GM18519 (cell line): Measurements from ENCODE around the gene PRKAB1.
"Not testable (repeated sequence)": the region's sequence is repeated elsewhere in the genome, so short reads cannot be mapped to it uniquely, and the experiment has no call there.

Experiments
- ATAC-seq: cut with Tn5 transposase; IDR thresholded peaks from one replicate; pipeline ENCODE4 v1.9.1; 2021; ENCODE audit warnings: mild to moderate bottlenecking, moderate library complexity; ENCODE audit not compliant: unreplicated experiment, low FRiP score

The PRKAB1 gene

DNA sequence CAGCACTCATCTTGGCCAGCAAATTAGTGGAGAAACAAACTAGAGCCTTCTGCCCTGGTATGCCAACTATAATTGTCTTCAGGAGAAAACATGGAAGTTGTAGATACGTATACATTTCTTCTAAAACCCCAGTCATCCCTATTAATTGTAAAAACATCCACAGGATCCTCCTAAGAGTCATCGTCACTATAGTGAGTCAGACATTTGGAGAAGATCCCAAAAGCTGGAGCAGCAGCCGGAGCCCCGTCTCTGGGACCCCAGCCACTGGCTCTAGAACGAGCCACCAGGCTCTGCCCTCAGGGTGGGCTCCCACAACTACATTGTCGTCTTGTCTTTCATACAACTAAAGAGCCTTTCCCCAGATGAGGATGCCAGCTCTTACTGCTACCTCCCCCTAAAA lies 15.5 kb downstream of the PRKAB1 start:
- no peak for ATAC-seq

- ATAC-seq, result no peak
Measured at GRCh38 chr12:119683816-119684215, 15.9 kb downstream of the PRKAB1 start.

GRCh38 chr12:119684711-119685369 lies 16.9 kb downstream of the PRKAB1 start:
- no peak for ATAC-seq

DNA sequence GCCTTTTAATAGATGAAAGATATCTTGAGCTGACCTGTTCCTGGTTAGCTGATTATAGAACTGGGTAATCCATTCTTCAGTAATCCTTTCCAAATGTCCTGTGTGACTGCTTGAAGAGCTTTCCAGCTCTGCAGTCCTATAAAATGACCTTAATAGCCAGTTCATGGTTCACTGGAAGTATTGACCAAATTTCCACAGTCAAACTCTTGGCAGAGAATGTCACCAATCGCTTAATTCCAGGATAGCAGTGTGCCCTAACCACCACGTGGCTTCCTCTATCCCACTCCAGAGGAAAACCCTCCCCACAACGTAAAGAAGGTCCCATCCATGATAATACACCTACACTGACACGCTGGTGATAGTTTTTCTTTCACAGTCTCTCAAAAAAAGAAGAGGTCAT lies 17.4 kb downstream of the PRKAB1 start:
- ATAC-seq, result no peak

DNA sequence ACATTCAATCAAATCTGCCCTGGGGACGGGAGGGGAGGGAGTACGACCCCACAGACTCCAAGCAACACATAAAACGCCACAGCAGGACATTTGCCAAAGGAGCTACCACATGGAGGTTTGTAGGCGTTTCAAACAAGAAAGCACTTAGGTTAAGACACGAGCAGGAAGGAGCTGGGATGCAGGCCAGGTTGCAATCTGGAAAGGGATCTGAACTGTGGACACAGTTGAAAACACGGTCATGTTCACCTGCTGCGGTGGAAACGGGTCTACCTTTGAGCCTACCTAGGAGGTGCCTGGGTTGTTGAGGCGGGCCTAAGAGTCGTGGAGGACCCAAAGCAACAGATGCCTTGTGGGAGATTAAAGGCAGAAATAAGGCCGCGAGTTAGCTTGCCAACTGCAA lies 18.4 kb downstream of the PRKAB1 start:
- ATAC-seq, result no peak

- ATAC-seq, result no peak
Measured at GRCh38 chr12:119686776-119687175, 18.8 kb downstream of the PRKAB1 start.

DNA sequence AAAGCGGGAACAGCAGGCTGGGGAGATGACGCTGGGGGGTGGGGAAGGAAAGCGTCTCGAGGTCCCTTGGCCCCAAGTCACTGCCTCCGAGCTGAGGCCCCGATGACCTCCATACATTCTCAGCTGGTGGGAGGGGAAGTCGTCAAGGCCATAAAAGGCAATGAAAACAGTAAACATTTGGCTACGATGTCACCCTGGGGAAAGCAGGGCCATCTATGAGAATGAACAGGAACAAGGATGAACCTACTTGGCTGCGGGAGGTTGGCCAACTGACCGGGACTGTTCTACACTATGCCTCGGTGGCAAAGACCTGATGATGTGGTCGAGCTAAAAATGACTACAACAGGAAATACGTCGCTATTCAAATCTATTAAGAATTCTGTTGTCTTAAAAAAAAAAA lies 19.5 kb downstream of the PRKAB1 start:
- ATAC-seq, result no peak

DNA sequence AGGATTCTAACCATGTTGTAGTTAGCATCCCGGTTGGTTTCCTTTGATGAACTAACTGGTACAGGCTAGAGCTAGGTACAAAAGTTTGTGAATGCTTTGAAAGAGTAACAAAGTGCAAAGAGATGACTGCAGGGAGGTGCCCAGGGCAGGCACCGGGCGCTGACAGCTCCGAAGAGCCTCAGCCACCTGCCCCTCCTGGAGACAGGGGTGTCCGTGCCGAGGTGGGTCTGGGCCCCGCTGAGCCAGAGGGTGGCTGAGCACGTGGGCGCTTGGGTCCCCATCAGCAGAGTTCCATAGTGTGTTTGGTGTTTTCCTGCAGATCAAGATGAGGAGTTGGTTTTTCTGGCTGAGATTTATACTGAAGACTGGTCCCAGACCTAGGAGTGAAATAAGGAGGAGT lies 19.9 kb downstream of the PRKAB1 start:
- no peak for ATAC-seq

GRCh38 chr12:119689935-119690500 lies 22.1 kb downstream of the PRKAB1 start:
- ATAC-seq, result no peak

- ATAC-seq, result no peak
Measured at GRCh38 chr12:119691202-119691810, 23.4 kb downstream of the PRKAB1 start.

GRCh38 chr12:119692410-119692809 lies 24.5 kb downstream of the PRKAB1 start:
- ATAC-seq, result no peak

- ATAC-seq, result no peak
Measured at GRCh38 chr12:119692997-119693396, 25.1 kb downstream of the PRKAB1 start.

GRCh38 chr12:119693511-119693910 lies 25.6 kb downstream of the PRKAB1 start:
- no peak for ATAC-seq

DNA sequence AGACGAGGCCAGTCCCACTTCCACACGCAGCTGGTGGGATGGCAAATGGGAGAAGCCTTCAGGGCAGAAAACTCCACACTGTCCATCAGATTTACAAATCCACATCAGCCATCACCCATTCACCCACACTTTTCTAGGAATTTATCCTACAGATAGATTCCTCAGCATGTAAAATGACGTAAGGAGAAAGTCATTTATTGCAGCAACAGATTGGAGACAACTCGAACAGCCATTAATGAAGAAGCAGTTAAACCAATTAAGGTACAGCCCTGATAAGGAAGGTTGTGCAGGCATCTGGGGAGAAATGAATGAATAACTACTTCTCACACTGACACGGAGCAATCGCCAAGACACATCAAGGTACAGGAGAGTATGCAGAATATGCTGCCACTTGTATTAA lies 26.2 kb downstream of the PRKAB1 start:
- ATAC-seq, result no peak

DNA sequence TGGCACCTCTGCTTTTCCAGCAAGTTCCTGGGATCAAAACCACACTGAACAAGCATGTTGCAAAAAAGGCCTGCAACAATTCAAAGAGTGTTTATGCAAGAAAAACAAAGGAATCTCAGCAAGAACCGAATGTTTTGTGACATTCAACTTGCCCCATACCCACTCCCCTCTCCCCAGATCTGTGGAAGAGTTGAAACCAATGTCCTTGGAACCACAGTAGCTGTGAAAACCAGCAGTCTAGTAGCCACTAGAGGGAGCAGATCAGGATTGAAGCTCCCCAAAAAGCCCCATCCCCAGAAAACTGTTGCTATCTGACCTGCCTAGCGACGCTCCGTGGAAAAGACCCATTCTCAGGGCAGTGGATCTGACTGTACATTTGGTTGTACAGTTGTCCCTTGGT lies 27.1 kb downstream of the PRKAB1 start:
- no peak for ATAC-seq

DNA sequence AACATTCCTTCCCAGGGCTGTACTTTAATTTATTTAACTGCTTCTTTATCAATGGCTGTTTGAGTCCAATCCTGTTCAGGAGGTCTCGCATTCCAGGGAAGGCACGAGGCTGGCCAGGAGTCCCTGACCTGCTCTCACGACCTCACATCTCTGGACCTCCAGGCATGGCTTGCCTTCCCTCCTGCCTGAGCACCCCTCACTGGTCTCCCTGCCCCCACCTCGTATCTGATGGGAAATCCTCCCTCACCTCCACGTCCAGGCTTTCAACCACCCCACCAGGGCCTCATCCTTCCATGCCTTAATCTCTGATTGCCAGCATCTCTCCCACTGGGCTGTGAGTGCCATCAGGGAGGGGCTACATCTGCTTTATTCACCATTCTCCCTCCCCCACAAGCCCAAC lies 29.0 kb downstream of the PRKAB1 start:
- no peak for ATAC-seq

DNA sequence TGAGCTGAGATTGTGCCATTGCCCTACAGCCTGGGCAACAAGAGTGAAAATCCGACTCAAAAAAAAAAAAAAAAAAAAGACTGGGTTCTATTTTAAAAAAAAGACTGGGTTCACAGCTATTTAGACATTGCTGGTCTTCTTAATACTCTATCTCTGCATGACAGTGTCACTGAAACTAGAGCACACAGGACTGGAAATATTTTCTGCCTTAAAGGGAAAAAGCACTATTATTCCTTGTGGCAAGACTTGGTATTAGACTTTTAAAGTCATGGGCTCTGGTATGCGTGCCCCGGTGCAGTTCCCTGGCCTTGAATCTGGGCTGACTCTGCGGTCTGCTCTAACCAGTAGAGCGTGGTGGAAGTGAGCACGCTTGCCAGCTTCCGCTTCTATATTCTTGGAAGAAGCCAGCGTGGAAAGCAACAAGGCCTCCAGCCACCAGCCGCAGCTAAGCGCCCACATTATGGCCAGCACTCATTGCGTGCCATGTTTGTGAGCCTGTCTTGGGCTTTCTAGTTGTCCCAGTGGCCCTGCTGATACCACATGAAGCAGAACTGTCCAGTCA lies 31.3 kb downstream of the PRKAB1 start:
- no peak for ATAC-seq

DNA sequence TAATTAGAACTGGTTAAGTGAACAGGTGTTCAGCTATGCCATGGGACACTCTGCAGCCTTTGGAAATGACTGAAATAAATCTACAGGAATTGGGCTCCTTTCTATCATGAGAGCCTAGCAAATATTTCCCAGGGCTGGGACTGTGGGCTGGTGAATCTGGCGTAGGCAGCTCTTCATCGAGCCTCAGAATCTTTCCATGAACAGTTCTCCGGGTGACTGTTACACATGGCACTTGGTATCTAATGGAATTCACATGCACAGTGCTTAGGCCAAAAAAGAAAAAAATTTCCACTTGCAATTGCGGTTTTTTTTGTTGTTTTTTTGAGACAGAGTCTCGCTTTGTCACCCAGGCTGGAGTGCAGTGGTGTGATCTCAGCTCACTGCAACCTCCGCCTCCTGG lies 32.1 kb downstream of the PRKAB1 start:
- no peak for ATAC-seq

DNA sequence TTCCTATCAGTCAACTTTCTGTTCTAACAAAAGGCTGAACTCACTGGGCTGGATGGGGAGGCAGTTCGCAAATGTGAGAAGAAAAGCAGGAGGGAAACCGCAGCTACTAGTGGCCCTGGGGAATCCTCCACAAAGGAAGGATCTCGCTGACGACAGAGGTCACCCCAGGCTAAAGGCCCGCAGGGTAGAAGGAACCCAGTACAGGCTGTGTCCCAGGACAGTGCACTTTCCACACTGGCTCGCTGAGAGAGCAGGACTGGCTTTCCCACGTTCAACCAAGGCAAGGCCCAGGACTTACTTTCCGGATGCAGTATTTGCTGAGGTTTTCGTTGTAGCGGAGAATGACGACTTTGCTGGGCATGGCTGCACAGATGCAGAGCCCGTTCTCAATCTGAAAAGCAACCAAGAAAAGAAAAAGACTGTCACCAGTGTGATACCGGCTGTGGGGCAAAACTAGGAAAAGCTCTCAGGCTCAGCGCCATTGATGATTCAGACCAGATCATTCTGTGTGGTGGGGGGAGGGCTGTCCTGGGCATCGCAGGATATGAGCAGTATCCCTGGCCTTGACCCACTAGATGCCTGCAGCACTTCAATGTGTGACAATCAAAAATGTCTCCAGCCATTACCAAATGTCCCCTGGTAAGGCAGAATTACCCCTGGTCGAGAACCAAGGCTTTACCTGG lies 36.3 kb downstream of the PRKAB1 start:
- ATAC-seq, result no peak

DNA sequence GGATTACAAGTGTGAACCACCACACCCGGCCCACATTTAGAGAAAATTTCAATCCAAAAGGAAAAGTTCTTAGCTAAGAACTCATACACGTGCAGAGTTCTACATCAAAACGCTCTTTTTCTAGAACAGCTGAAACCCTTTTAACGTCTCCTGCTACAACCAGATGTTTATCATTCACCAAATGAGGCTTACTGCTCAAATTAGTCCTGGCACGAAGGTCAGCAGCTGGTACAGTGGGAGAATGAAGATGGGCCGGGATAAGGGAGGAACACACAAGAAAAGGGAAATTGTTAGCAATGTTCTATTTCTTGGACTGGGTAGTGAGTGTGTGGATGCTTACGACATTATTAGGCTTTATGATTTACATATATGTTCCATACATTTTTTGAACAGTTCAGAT lies 37.2 kb downstream of the PRKAB1 start:
- ATAC-seq, result no peak

- ATAC-seq, result not testable (repeated sequence)
Measured at GRCh38 chr12:119706427-119706826, 38.5 kb downstream of the PRKAB1 start.
